ENCODE results near the gene TXNDC16.

GRCh38 chr14:52538623-52539022 lies 13.7 kb downstream of the TXNDC16 start:
- no peak for TF ChIP-seq EZH2 (IDR thresholded peaks at IDR 0.05)
- no peak for TF ChIP-seq CTCF (IDR thresholded peaks at IDR 0.05)

All from neural progenitor cell (in vitro differentiated cells).